Lung microvascular endothelial cell (primary cell): Measurements from ENCODE around the gene LARGE2. TPM values are rescaled to one million over a fixed set of nuclear protein-coding genes. Genes with fewer than 3 reads are reported as not detected.

Experiments
- DNase-seq, 2 donors: peaks; one replicate each; pipeline versions ENCODE4 v3.0.0 to v3.0.0-alpha.2; 2010; ENCODE audit warnings: low read depth in 2 of 2
- total RNA-seq: library from RNA; depleted of rRNA; stranded (reverse); fragments of >200 nt; gene quantifications from 2 replicates; pipeline ENCODE4 v1.2.1, GENCODE V29; 2014

Gene LARGE2
- not detected in 2 replicates for total RNA-seq

DNA sequence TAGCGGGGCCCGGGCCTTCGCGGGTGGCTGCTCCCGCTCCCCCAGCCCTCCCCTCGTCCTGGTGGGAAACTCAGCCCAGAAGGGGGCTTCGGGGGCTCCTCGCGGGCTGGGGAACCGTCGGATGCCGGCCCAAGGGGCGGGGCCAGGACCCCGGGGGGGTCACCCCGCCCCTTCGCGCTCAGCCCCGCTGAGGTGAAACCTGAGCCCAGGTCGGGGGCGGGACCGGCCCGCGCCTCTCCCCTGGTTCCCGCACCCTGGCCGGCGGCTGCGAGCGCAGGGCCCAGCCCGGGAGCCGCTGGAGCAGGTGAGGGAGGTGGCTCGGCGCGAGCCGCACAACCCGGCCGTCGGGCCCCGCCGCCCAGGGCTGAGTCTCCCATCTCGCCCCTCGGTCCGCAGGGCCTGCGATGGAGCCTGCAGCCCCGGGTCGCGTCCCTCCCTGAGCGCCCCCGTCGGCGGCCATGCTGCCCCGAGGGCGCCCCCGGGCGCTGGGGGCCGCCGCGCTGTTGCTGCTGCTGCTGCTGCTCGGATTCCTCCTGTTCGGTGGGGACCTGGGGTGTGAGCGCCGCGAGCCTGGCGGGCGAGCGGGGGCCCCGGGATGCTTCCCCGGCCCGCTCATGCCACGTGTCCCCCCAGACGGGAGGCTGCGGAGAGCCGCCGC lies at the start of gene LARGE2:
LARGE2 (plus strand) TSS at position 232 of the 658 bp plus-strand sequence; CDS start at position 459, 227 bp downstream.
- no peak for DNase-seq

DNA sequence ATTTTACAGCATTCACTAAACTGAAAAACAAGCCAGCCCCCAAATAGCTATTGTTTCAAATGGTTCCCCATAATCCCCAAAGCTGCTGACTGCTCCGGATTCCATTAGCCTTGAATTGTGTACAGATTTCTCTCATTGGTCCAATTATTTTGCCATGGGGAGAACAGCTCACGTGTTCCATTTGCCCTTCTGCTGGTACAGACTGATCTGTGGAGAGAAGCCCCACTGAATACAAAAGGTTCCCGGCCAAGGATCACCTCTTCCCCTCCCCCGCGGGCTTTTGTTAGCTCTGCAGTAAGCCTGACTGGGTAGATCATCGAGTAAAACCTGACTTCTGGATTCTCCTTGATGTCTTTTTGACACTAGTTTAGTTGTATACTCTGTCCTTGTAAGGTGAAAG lies 46.1 kb upstream of the LARGE2 start:
- no peak for DNase-seq

- no peak for DNase-seq
Observed at GRCh38 chr11:45877221-45877620, 45.2 kb upstream of the LARGE2 start.

- no peak for DNase-seq
Observed at GRCh38 chr11:45877845-45878244, 44.6 kb upstream of the LARGE2 start.

GRCh38 chr11:45879803-45880686 lies 42.4 kb upstream of the LARGE2 start:
- DNase-seq = no peak

DNA sequence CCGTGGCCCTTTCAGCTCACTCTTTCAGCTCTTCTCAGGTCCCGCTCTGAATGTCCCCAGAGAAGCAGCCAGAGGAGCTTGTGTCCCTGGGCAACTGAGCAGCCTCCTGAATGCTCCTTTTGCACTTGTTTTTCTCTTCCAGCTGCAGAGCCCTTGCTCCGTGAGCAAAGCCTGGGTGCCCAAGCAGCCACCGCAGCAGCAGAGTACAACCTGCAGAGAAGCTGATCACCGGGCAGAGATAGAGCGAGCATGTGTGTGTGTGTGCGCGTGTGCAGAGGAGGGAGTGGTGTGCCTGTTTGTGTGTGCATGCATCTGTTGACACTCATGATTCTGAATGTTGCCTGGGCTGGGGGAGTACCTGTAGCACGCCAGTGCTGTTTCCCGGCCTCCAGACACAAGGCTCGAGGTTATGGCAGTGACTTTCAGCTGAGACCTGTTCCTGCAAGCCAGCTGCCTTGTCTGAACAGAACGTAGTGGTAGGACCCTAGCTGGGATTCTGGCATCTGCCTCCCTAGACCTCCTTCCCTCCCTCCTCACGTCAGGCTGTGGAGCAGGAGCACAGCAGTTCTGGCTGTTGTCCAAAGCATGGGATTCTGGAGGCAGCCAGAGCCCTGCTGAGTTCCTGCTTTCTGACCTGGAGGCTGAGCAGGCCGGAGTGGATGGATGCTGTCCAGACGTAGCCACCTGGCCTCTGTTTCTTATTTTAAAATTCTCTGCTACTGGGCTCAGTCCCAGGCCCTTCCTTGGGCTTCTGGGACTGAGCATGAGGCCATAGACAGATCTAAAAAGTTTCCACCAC lies 41.5 kb upstream of the LARGE2 start:
- no peak for DNase-seq

GRCh38 chr11:45881708-45882368 lies 40.6 kb upstream of the LARGE2 start:
- DNase-seq = no peak

DNA sequence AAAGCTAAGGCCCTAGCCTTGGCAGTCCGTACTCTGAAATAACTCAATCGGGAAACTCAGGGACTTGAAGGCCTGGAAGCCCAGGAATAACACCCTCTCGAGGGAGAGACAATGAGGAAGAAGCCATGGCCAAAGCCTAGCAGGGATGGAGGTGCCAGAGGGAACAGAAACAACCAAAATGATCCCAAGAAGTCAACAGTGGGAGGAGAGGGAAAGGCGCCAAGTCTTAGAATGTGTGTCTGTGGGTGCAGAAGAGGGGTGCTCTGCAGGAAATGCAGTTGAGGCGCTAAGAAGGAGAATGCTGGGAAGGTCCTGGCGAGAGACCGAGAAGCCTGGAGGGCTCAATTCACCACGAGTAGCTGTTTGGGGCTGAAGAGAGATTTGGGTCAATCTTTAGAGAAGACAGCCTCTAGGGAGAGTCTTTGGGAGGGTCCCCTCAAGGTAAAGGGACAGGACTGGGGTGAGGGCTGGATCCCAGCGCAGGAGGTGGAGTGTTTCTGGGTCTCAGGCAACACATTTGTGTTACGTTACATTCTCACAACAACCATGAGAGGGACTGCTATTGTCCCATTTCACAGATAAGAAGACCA lies 37.8 kb upstream of the LARGE2 start:
- DNase-seq = no peak

DNA sequence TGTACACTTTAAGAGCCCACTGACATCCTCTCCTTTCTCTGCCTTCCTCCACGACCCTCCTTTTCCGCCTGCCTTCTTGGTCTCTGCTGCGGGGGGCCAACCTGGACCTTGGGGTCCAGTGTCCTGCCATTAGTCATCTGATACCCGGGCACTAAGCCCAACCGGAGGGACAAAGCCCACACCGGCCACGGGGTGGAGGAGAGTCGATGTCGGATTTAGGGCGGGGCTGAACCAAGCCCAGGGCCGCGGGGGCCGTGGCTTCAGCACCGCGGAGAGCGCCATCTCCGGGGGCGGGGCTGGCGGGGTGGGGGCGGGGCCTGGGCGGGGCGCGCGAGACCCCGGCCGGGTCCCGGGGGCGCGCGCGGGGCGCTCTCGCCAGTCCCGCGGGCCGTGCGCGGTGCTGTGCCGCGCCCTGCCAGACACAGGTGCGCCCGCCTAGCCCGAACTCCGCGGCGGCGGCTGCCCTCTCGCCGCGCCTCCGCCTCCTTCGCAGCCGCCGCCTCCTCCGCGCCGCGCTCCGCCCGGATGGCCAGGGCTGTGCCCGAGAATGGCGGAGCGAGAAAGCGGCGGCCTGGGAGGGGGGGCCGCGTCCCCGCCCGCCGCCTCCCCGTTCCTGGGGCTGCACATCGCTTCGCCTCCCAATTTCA lies 37.1 kb upstream of the LARGE2 start, which contains the start of gene MAPK8IP1:
MAPK8IP1 (plus strand) TSS at position 378 of the 647 bp plus-strand sequence; CDS start at position 548, 170 bp downstream.
- DNase-seq = peak; percentile 30 to 58

- DNase-seq = no peak
Observed at GRCh38 chr11:45885921-45886721, 36.3 kb upstream of the LARGE2 start.

GRCh38 chr11:45886816-45887520 lies 35.5 kb upstream of the LARGE2 start:
- DNase-seq = no peak

GRCh38 chr11:45887587-45887986 lies 34.9 kb upstream of the LARGE2 start:
- DNase-seq = no peak

GRCh38 chr11:45889555-45889954 lies 32.9 kb upstream of the LARGE2 start:
- DNase-seq = no peak

GRCh38 chr11:45889966-45890365 lies 32.5 kb upstream of the LARGE2 start:
- DNase-seq = no peak

GRCh38 chr11:45890886-45891550 lies 31.4 kb upstream of the LARGE2 start:
- no peak for DNase-seq

DNA sequence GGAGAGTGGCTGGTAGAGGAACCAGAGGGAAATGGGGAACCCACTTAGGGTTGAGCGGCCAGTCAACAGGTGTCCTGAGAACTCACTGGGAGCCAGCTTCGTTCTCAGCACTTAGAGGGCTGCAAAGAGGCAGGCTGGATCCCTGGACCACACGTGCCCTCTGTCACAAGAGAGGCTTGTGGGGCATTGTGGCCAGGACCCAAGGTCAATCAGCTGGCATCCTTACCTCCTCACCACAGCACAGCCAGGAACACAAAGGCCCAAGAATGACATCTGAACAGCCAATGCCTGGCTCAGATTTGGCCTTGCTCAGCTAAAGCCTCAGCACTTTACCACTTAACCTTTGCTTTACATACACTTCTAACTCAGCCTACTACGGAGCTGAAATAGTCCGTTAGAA lies 29.6 kb upstream of the LARGE2 start:
- no peak for DNase-seq

GRCh38 chr11:45894555-45895247 lies 27.8 kb upstream of the LARGE2 start:
- no peak for DNase-seq
